ENCODE data around the gene CCL23. TPM values are rescaled to one million over a fixed set of nuclear protein-coding genes. Genes with fewer than 3 reads are reported as not detected.
"Not testable (repeated sequence)": the region's sequence is repeated elsewhere in the genome, so short reads cannot be mapped to it uniquely, and the experiment has no call there.

CCL23 gene
- total RNA-seq, 1 experiment from 2014 or later, result not detected

GRCh38 chr17:36014946-36015345, 2.8 kb downstream of the CCL23 start:
- in situ Hi-C loops (cut with HindIII; ENCODE audit: low pct_unique_long_range_greater_than_20kb, low sequenced_read_pairs), result no loop called here

DNA sequence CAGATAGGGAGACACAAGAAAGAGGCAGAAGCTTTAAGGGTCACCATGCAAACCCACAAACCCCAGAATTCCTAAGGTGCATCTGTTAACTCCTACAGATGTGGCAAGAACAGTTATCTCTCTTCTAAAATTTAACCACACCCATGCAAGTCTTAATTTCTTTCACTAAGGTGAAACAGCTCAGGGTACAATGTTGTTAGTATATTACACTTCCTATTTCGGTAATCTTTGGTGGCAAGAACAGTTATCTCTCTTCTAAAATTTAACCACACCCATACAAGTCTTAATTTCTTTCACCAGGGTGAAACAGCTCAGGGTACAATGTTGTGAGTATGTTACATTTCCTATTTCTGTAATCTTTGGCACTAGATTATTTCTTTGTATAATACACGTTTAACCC, 6.6 kb downstream of the CCL23 start:
- in situ Hi-C loops (cut with HindIII; ENCODE audit: low pct_unique_long_range_greater_than_20kb, low sequenced_read_pairs), result no loop called here
- no peak for DNase-seq (ENCODE audit: low read depth, low spot score)

More at GRCh38 chr17:36014946-36015345, 2.8 kb downstream of the CCL23 start:
- DNase-seq (ENCODE audit: low read depth, low spot score), result peak; percentile 82

DNA sequence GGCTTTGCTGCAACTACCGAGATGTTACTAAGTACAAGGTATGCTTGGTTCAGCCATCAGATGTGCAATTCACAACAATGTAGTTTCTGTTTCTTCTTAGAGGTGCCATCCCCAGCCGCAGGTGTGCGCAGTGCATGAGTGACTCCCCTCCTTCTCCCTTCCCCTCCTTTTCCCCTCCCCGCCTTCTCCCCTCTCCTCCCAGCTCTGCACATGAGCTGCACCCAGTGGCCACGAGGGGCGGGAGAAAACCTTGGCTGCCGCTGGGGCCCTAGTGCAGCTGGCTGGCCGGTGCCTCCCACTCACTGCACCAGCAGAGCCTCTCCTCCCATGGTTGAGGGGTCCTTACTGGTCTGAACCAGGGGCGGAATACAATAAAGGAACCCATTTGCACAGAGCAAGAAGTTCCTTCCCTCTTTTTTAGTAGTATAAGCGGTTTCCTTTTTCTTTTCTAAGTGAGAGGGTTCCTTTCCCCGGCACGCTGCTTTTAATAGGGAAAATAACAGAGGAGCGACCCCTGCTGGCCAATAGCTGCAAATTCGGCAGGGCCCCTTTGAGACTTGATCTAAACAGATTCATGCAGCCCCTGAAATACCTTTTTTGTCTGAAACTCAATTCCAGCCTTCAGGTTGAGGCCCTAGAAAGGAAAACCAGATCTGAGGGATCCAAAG, 8.6 kb downstream of the CCL23 start:
- peak; percentile 55 for DNase-seq (ENCODE audit: low read depth, low spot score)
- in situ Hi-C loops (cut with HindIII; ENCODE audit: low pct_unique_long_range_greater_than_20kb, low sequenced_read_pairs), result no loop called here

- in situ Hi-C loops (cut with HindIII; ENCODE audit: low pct_unique_long_range_greater_than_20kb, low sequenced_read_pairs), result no loop called here
Measured at GRCh38 chr17:36004594-36005108, 13.1 kb downstream of the CCL23 start.

GRCh38 chr17:36002631-36003030, 15.1 kb downstream of the CCL23 start:
- no peak for DNase-seq (ENCODE audit: low read depth, low spot score)
- in situ Hi-C loops (cut with HindIII; ENCODE audit: low pct_unique_long_range_greater_than_20kb, low sequenced_read_pairs), result no loop called here

More at GRCh38 chr17:36004594-36005108, 13.1 kb downstream of the CCL23 start:
- DNase-seq (ENCODE audit: low read depth, low spot score), result no peak

DNA sequence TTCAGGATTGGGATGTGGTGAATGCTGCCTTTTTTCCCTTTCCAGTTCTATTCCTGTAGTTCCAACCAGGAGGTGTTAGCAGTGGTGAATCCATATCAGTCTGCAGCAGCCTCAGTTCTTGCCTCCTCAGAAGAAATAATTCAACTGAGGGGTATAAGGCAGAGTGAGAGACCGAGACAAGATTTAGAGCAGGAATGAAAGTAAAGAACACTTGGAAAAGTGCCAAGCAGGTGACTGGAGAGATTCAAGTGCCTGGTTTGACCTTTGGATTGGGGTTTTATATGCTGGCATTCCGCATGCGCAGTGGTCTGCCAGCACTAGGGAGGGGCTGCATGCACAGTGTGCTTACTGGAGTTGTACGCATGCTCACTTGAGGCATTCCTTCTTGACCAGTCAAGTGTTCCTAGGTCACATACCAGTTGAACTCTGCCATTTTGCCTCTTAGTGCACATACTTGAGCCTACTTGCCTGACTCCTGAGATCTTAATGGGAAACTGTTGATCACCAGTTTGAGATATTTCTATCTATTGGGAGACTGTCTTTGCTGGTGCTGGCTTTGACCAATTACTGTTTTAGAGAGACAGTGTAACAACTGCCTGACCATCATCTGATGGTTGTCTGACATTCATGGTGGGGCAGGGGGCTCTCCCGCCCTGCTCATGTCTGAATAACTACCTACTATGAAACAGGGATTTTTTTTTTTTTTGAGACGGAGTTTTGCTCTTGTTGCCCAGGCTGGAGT, 15.7 kb downstream of the CCL23 start:
- DNase-seq (ENCODE audit: low read depth, low spot score), result no peak
- in situ Hi-C loops (cut with HindIII; ENCODE audit: low pct_unique_long_range_greater_than_20kb, low sequenced_read_pairs), result no loop called here

- in situ Hi-C loops (cut with HindIII; ENCODE audit: low pct_unique_long_range_greater_than_20kb, low sequenced_read_pairs), result no loop called here
- DNase-seq (ENCODE audit: low read depth, low spot score), result no peak
Measured at GRCh38 chr17:36001110-36001771, 16.5 kb downstream of the CCL23 start, which contains the start of gene CCL15. Gene CCL15 (minus strand): TSS chr17:36001553. CDS start chr17:36001492, 61 bp downstream.

DNA sequence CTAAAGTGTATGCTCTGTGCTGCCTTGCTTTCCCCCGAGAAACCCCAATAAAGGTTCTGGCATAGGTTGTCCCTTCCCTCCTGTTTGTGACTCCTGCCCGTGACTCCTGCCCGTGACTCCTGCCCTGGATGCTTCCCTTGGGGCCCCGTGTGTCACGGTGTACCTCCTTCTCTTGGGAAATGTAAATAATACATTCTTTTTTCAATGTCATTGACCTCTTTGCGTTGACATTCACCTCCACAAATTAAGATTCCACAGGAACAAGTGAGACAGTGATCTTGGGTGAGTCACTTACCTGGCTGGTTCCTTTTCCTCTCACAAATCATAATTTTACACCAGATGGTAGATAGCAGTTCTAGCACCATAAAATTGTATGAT, 17.1 kb downstream of the CCL23 start:
- in situ Hi-C loops (cut with HindIII; ENCODE audit: low pct_unique_long_range_greater_than_20kb, low sequenced_read_pairs), result no loop called here
- no peak for DNase-seq (ENCODE audit: low read depth, low spot score)

DNA sequence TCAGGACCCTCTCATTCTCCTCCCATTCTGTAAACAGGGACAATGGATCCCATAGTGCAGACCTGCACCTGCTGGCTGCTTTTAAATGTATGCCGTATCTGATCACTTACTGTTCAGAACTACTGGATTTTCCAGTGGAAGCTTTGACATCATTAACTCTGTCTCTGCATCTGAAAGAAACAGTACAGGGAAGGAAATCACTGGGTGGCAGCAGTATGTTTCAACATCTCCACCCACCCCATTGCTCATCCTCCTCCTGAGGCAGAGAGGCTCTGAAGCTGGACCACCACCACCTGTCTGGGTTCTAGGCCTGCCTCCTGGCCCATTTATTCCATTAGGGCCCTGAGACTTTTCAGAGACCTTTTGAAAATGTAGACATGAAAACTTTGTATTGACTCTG, 19.0 kb downstream of the CCL23 start:
- in situ Hi-C loops (cut with HindIII; ENCODE audit: low pct_unique_long_range_greater_than_20kb, low sequenced_read_pairs), result no loop called here
- DNase-seq (ENCODE audit: low read depth, low spot score), result no peak

DNA sequence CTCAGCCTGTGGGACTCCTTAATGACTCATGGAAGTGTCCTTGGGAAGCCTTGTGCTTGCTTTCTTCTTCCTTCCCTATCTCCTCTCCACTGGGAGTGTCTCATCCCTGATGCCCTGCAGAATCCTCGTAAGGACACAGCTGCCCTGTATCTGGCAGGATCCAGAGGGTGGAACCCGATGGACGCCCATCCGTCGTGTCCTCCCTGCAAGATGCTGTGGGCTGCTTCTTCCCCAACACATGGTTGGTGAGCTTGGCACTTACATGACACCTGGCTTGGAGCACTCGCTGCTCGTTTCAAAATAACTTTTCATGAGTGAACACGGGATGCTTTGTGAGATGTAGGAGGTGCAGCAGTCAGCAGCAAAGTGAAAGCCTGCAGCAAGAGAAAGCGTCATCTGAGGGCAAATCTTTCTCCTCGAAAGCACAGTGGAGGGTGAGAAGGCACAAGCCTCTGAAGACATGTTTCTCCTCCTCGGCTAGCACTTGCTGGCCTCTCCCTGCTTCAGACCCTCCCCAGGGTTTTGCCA, 19.7 kb downstream of the CCL23 start:
- no peak for DNase-seq (ENCODE audit: low read depth, low spot score)
- in situ Hi-C loops (cut with HindIII; ENCODE audit: low pct_unique_long_range_greater_than_20kb, low sequenced_read_pairs), result no loop called here

- DNase-seq (ENCODE audit: low read depth, low spot score); in situ Hi-C loops (cut with HindIII; ENCODE audit: low pct_unique_long_range_greater_than_20kb, low sequenced_read_pairs): not testable (repeated sequence)
Measured at GRCh38 chr17:35995346-35995745, 22.4 kb downstream of the CCL23 start.

DNA sequence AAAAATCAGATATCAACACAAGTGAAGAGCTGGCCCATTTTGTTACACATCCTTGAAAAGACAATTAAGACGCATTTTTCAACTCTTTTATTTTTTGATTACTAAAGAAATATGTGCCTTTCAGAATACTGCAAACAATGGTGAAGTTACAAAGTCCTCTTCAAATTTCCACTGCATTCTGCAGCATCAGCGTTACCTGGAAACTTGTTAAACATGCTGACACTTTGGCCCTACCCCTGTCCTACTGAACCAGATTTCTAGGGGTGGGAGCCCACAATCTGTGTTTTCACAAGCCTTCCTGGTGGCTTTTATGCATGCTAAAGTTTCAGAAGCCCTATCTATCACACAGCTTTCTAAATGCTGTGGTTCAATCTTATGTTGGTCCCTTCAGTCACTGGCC, 26.7 kb downstream of the CCL23 start:
- in situ Hi-C loops (cut with HindIII; ENCODE audit: low pct_unique_long_range_greater_than_20kb, low sequenced_read_pairs), result no loop called here
- no peak for DNase-seq (ENCODE audit: low read depth, low spot score)

DNA sequence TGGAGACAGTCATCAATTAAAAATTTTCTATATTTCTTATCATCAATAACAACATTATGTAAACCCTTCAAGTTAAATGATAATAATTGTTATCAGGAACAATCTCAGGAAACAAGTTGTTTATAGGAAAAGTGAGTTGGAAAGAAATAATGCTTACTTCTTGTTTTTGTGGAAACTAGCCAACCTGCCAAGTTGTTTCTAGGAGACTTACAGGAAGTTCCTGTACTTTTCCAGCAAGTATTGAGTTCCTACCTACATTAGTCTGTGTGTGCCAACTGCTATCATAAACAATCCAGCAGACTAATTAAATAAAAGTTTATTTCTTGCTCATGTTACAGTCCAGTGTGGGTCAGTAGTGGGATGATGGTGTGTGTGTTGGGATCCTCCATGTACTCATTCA, 29.6 kb downstream of the CCL23 start:
- in situ Hi-C loops (cut with HindIII; ENCODE audit: low pct_unique_long_range_greater_than_20kb, low sequenced_read_pairs), result no loop called here
- no peak for DNase-seq (ENCODE audit: low read depth, low spot score)

DNA sequence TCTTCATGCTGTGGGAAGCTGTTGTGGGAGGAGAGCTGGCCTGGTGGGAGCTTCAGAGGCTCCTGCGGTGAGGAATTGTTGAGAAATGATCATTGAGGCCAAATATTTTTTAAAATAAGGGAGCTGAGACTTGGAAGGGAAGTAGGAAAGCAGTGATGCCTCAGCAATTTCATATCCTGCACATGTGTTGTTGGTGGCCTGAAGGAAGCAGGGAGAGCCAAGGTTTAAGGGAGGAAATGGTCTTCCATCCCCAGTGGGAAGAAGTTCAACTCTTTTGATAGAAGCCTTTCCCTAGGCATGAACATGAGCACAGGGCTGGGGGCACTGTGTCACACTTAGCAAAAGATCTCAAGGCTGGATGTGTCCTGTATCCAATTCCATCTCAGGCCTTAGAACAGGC, 31.1 kb downstream of the CCL23 start, which contains the start of gene CCL14:
Gene CCL14, minus strand, starts transcription at position 87 of the 400 bp plus-strand sequence. Its CDS starts 80 bp downstream, at position 7.
- DNase-seq (ENCODE audit: low read depth, low spot score), result no peak
- in situ Hi-C loops (cut with HindIII; ENCODE audit: low pct_unique_long_range_greater_than_20kb, low sequenced_read_pairs), result no loop called here

DNA sequence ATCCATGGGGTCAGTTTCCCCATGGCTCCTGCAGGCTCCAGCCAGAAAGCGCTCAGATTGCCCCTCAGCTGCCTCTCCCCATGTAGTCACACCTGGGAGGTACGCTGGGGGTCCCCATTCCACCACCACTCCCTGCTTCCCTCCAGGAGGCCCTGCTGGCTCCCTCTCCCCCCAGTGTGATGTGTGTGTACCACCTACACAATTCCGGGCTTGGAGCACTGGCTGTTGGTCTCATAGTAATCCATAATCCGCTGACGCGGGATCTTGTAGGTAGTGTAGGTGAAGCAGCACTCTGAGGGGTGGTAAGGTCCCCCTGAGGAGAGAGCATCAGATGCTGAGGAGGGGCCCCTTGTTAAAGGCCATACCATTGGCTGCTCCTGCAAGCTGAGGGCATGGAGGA, 33.6 kb downstream of the CCL23 start:
- in situ Hi-C loops (cut with HindIII; ENCODE audit: low pct_unique_long_range_greater_than_20kb, low sequenced_read_pairs), result no loop called here
- no peak for DNase-seq (ENCODE audit: low read depth, low spot score)

DNA sequence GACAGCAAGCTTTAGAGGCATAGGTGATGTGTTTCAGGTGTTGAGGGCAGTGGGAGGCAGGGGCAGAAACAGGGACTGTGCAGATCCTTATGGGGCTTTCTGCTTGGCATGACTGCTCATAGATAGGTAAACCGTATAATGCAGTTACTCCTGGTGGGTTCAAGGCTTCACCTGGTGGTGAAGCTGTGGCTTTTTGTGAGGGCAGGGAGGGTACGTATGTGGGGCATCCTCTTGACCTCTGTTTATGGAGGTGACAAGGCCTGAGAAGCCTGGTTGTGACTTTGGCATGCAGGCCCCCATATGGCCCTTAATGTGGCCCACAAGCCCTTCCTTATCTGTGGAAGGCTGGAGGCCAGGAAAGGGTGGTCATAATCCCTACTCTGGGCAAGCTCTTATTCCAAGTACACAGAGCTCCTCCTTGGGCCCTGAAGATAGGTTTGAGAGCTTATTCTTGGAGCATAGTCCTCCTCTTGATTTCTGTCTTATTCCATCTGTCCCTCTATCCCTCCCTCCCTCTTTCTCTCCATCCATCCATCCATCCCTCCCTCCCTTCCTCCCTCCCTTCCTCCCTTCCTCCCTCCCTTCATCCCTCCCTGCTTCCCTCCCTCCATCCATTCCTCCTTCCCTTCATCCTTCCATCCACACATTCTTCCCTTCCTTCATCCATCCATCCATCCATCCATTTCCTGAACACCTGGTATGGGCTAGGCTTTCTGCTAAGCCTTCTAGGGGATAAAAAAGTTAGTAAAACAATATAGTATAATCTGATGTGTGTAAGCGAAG, 35.2 kb downstream of the CCL23 start:
- in situ Hi-C loops (cut with HindIII; ENCODE audit: low pct_unique_long_range_greater_than_20kb, low sequenced_read_pairs), result no loop called here
- DNase-seq (ENCODE audit: low read depth, low spot score), result no peak

DNA sequence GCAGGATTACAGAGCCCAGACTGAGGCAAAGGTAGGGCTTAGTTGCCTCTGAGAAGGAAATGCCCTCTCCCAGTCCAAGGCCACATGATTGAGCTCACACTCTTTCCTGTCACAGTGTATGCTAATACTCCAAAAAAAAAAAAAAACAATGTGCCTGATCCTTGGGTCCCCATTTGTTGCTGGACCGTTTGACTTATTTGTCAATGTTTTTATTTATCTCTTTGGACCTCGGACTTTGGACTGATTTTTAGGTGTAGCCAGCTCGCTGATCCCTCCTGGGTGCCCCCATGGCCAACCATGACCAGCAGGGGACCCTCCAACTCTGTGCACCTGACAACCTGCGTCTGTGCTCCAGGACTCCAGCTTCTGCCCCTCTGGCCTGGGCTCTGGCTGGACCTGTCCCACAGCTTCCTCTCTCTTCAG, 35.9 kb downstream of the CCL23 start:
- DNase-seq (ENCODE audit: low read depth, low spot score), result peak; percentile 20
- in situ Hi-C loops (cut with HindIII; ENCODE audit: low pct_unique_long_range_greater_than_20kb, low sequenced_read_pairs), result no loop called here
